Ishikawa (cell line): Measurements from ENCODE around the gene PPIC.

Experiments used
- CEBPB ChIP-seq: IDR thresholded peaks from 2 replicates; pipeline ENCODE4 v1.6.1; 2012
- CREB1 ChIP-seq: IDR thresholded peaks from 2 replicates; pipeline ENCODE4 v1.6.1; 2012; ENCODE audit warnings: low read depth
- EGR1 ChIP-seq: IDR thresholded peaks from 2 replicates; pipeline ENCODE4 v1.6.1; 2012
- EP300 ChIP-seq: IDR thresholded peaks from 2 replicates; pipeline ENCODE4 v1.6.1; 2012; ENCODE audit warnings: borderline replicate concordance
- FOXM1 ChIP-seq: IDR thresholded peaks from 2 replicates; pipeline ENCODE4 v1.6.1; 2012; ENCODE audit warnings: low read depth, borderline replicate concordance
- MAX ChIP-seq: IDR thresholded peaks from 2 replicates; pipeline ENCODE4 v1.6.1; 2012
- NFIC ChIP-seq: IDR thresholded peaks from 2 replicates; pipeline ENCODE4 v1.6.1; 2012
- RAD21 ChIP-seq: IDR thresholded peaks from 2 replicates; pipeline ENCODE4 v1.6.1; 2012; ENCODE audit warnings: low read depth
- REST ChIP-seq: IDR thresholded peaks from 2 replicates; pipeline ENCODE4 v1.6.1; 2012; ENCODE audit warnings: low read depth, mild to moderate bottlenecking
- TAF1 ChIP-seq: IDR thresholded peaks from 2 replicates; pipeline ENCODE4 v1.6.1; 2012; ENCODE audit warnings: low read depth, mild to moderate bottlenecking
- TCF12 ChIP-seq: IDR thresholded peaks from 2 replicates; pipeline ENCODE4 v1.6.1; 2012; ENCODE audit warnings: low read depth
- TEAD4 ChIP-seq: IDR thresholded peaks from 2 replicates; pipeline ENCODE4 v1.6.1; 2012
- USF1 ChIP-seq: IDR thresholded peaks from 2 replicates; pipeline ENCODE4 v1.6.1; 2012
- YY1 ChIP-seq: IDR thresholded peaks from 2 replicates; pipeline ENCODE4 v1.6.1; 2012; ENCODE audit warnings: low read depth
- ZBTB7A ChIP-seq: IDR thresholded peaks from 2 replicates; pipeline ENCODE4 v1.6.1; 2012; ENCODE audit warnings: low read depth

Gene PPIC

GRCh38 chr5:123036391-123037103 lies at the start of gene PPIC:
PPIC (minus strand) TSS chr5:123036725; CDS start chr5:123036625, 100 bp downstream.
- TF ChIP-seq REST = no peak
- TF ChIP-seq USF1 = 0 out of 2 replicates have a peak, but pooled peaks have one; percentile 17
- TF ChIP-seq EGR1 = peak; percentile 6; the same call in 1 of the 2 replicates
- TF ChIP-seq YY1 = no peak; the same call in 1 of the 2 replicates
- TF ChIP-seq NFIC = 0 out of 2 replicates have a peak, but pooled peaks have one; percentile 17
- TF ChIP-seq MAX = no peak
- peak; percentile 5; the same call in 1 of the 2 replicates for TF ChIP-seq ZBTB7A
- peak; percentile 39; the same call in 1 of the 2 replicates for TF ChIP-seq EP300
- TF ChIP-seq TEAD4 = peak; percentile 47; the same call in 1 of the 2 replicates
- TF ChIP-seq TCF12 = peak; percentile 22; the same call in 1 of the 2 replicates

GRCh38 chr5:123085638-123086286 lies 49.2 kb upstream of the PPIC start:
- no peak for TF ChIP-seq TAF1
- TF ChIP-seq EP300 = no peak
- no peak for TF ChIP-seq FOXM1
- no peak for TF ChIP-seq TEAD4
- TF ChIP-seq EGR1 = no peak
- no peak for TF ChIP-seq REST
- TF ChIP-seq MAX = no peak

GRCh38 chr5:123084730-123085605 lies 48.4 kb upstream of the PPIC start:
- no peak for TF ChIP-seq USF1
- no peak for TF ChIP-seq MAX
- TF ChIP-seq RAD21 = no peak
- TF ChIP-seq YY1 = no peak
- TF ChIP-seq EGR1 = no peak
- TF ChIP-seq TEAD4 = no peak
- no peak for TF ChIP-seq NFIC
- TF ChIP-seq EP300 = no peak

- TF ChIP-seq EP300 (no peak), NFIC (no peak), MAX (no peak), FOXM1 (no peak), TEAD4 (no peak), TCF12 (no peak), CREB1 (no peak), ZBTB7A (no peak), REST (no peak), USF1 (no peak), CEBPB (no peak), YY1 (no peak), EGR1 (no peak), TAF1 (no peak)
Observed at GRCh38 chr5:123083298-123083697, 46.8 kb upstream of the PPIC start.
